ENCODE data around the gene NKAIN4. TPM values are rescaled to one million over a fixed set of nuclear protein-coding genes. Genes with fewer than 3 reads are reported as not detected.

The NKAIN4 gene
- total RNA-seq, 2 experiments from 2014 or later, result not detected

DNA sequence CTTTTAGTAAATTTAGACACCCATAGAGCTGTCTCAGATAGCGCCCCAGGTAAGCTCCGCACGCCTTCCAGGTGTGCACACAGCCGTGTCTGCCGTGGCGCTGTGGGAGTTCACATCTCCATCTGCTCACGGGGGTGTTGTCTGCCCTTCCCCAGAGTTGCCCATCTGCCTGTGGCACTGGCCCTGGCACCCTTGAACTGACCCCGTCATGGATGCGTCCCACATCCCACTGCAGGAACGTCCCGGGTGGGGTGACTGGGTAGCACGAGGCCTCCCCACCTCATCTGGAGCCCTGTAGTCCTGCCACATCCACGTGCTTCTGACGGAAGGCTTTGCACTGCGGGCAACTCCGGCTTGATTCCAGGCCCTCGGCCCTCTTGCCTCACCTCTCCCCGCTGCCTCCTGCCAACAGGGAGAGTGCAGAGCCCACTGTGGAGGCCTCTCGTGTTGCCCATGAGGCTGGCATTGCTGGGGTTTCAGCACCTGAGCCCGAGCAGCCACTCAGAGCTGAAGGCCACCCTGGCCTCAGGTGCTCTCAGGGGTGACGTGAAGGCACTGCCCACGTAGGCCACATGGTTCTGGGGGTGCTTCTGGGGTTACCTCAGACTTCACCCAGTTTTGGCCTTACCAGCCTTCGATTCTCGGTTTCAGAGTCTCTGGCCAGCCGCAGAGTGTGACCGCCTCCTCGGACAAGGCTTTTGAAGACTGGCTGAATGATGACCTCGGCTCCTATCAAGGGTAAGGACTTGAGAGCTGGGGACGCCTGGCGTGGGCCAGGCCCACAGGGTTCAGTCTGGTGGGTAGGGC is 23.4 kb upstream of the NKAIN4 start:
- CTCF ChIA-PET, result no interaction called here
- Mint-ChIP-seq H3K9me3 (no peaks in the 10 kb centered on the region), H3K27me3 (ENCODE audit: low read depth) (no peaks in the 10 kb centered on the region), H3K4me1 (ENCODE audit: low read depth) (peaks cover 21% of the 10 kb centered on the region), H3K36me3 (ENCODE audit: low read depth) (peaks cover 3% of the 10 kb centered on the region), H3K27ac (no peak overlapping the region), H3K4me3 (no peak overlapping the region)
- no peak for DNase-seq
- intact Hi-C loops (cut with micrococcal nuclease), result no loop called here

DNA sequence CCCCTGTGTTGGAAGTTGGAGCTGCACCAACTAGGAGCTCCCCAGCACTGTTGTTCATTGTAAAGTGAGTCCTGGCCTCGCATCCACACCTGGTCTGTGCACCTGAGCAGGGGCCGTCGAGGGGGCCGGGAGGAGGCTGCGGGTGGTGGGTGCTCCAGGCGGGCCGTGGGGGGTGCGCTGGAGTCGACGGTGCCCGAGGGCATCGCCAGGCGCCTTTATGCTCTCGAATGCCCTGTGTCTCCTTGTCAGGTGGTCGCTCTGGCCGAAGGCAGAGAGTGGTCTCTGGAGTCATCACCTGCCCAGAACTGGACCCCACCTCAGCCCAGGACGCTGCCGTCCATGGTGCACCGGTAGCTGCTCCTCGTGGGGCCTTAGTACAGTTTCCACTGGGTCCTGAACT is 22.7 kb upstream of the NKAIN4 start:
- CTCF ChIA-PET, result interaction anchor here (0.7 kb wide), 1 partner anchor 378 kb away, joined by 3 read pairs; no protein-coding TSS in a partner anchor
- no peaks in the 10 kb centered on the region for H3K9me3 Mint-ChIP-seq
- H3K4me3 Mint-ChIP-seq, result no peak overlapping the region
- no peak for DNase-seq
- H3K36me3 Mint-ChIP-seq (ENCODE audit: low read depth), result peaks cover 3% of the 10 kb centered on the region
- intact Hi-C loops (cut with micrococcal nuclease), result no loop called here
- no peaks in the 10 kb centered on the region for H3K27me3 Mint-ChIP-seq (ENCODE audit: low read depth)
- H3K4me1 Mint-ChIP-seq (ENCODE audit: low read depth), result peaks cover 21% of the 10 kb centered on the region
- no peak overlapping the region for H3K27ac Mint-ChIP-seq

DNA sequence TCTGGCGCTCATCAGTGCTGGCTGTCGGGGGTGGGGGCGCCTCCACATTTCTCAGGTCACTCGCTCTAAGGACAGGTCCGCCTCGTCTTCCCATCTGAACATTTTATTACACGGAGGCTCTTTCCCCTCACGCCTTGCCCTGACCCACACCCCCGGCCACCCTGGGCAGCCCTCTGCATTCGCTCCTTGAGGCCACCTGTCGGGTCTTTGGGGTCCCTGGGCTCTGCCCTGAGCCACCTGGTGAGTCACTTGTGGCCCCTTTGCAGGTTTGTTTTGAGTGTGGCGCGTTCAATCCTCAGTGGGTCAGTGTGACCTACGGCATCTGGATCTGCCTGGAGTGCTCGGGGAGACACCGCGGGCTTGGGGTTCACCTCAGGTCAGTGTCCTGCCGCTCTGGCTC is 21.6 kb upstream of the NKAIN4 start:
- H3K9me3 Mint-ChIP-seq, result no peaks in the 10 kb centered on the region
- no peak overlapping the region for H3K4me3 Mint-ChIP-seq
- no peaks in the 10 kb centered on the region for H3K27me3 Mint-ChIP-seq (ENCODE audit: low read depth)
- peaks cover 3% of the 10 kb centered on the region for H3K36me3 Mint-ChIP-seq (ENCODE audit: low read depth)
- peaks cover 26% of the 10 kb centered on the region for H3K4me1 Mint-ChIP-seq (ENCODE audit: low read depth)
- CTCF ChIA-PET, result no interaction called here
- no peak for DNase-seq
- intact Hi-C loops (cut with micrococcal nuclease), result no loop called here
- no peak overlapping the region for H3K27ac Mint-ChIP-seq

DNA sequence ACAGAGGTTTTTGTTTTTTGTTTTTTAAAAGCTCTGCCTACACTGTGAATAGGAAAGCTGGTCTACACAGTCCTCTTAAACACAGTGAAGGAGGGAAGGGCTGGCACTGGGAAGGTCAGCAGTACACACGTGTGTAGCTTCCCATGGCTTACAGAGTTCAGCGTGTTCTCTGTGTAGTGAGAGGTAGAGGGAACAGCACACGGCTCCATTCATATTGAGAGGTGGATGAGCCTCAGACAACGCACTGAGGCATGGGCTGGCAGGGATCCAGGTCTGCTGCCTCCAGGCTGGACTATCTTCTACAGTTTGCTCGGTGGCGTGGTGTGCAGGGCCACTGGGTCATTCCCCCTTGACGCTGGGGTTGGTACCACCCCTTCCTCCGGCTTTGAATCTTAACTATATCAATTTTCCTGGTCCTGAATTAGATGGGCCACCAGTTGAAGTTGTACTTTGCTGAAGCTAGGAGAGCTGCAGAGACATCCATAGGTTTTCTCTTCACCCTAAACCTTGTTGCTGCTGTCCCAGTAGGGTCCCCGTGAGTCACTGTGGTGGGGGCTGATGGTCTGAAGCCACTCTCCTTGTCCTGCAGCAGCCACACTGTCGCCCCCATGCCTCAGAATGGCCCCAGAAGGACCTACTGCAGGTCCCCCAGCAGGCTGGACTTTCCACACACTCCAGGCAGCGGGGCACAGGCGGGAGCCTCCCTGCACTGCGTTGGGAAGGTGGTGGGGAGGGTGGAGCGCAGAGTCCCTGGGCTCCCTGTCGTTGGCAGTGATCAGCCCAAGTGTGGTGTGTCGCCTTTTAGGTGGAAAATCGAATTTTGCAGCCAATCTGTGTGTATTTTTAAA is 20.3 kb upstream of the NKAIN4 start:
- Mint-ChIP-seq H3K36me3 (ENCODE audit: low read depth) (peaks cover 3% of the 10 kb centered on the region), H3K9me3 (no peaks in the 10 kb centered on the region), H3K27me3 (ENCODE audit: low read depth) (no peaks in the 10 kb centered on the region), H3K4me3 (peak overlapping the region; percentile 43), H3K4me1 (ENCODE audit: low read depth) (peaks cover 26% of the 10 kb centered on the region), H3K27ac (no peak overlapping the region)
- DNase-seq, result no peak
- intact Hi-C loops (cut with micrococcal nuclease), result no loop called here
- CTCF ChIA-PET, result interaction anchor here (4.0 kb wide), 1 partner anchor 51 kb away, joined by 16 read pairs; no protein-coding TSS in a partner anchor

DNA sequence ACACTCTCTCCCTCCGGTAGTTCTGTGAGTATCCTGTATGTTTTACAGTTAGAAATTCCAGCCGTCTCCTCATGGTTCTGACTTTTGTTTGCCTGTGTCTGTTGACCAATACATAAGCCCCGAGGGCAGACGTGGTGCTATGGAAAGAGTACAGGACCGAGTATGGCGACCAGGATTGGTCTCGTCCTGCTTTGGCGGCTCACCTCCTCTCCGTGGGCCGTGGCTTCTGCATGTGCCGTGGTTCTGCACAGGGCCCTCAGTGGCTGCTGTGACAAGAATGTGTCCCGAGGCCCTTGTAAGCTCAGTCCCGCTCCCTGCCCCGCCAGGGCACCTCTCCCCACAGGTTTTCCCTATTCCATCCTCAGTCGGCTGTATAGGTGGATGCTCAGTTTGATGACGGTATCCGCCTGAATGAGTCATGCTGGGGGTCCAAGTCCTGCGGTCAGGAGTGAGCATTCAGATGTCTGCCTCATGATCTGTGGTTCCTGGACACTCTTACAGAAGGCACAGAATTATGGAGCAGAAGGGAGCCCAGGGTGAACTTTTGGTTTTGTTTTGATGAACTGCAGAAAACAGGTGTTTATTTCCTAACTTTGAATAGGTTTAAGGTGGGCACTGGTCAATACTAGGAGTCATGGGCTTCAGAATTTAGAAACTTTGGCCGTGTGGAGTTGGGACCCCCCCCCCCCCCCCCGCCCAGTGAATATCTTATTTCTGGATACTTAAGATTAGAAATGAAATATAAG is 19.5 kb upstream of the NKAIN4 start:
- Mint-ChIP-seq H3K9me3 (no peaks in the 10 kb centered on the region), H3K4me1 (ENCODE audit: low read depth) (peaks cover 26% of the 10 kb centered on the region), H3K36me3 (ENCODE audit: low read depth) (peaks cover 3% of the 10 kb centered on the region), H3K27ac (peak overlapping the region; percentile 78), H3K4me3 (peak overlapping the region; percentile 86), H3K27me3 (ENCODE audit: low read depth) (no peaks in the 10 kb centered on the region)
- intact Hi-C loops (cut with micrococcal nuclease), result no loop called here
- CTCF ChIA-PET, result interaction anchor here (1.1 to 4.0 kb wide), 2 partner anchors 41 to 50 kb away, joined by 3 to 16 read pairs; no protein-coding TSS in a partner anchor
- DNase-seq, result no peak

DNA sequence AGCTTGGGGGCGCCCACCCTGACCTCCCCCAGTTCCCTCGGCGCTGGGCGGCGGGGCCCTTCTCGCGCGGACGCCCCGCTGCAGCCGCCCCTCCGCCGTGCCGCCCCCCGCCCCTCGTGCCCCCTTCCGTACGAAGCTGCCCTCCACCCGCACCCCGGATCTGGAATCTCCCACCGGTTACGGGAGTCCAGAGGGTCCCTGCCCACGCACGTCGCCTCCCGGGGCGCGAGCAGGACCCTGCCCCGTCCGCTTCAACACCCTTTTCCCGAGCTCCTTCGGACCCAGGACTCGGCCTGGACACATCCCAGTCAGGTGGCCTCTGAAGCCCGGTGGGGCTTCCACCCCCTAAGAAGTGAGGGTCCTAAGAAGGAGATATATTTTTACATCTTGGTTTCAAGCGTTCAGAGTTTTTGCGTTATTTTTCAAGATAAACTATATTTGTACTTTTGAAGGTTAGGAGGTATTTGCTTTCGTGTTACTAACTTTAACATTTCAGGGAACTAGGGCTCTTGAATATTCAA is 18.9 kb upstream of the NKAIN4 start:
- no peaks in the 10 kb centered on the region for H3K9me3 Mint-ChIP-seq

DNA sequence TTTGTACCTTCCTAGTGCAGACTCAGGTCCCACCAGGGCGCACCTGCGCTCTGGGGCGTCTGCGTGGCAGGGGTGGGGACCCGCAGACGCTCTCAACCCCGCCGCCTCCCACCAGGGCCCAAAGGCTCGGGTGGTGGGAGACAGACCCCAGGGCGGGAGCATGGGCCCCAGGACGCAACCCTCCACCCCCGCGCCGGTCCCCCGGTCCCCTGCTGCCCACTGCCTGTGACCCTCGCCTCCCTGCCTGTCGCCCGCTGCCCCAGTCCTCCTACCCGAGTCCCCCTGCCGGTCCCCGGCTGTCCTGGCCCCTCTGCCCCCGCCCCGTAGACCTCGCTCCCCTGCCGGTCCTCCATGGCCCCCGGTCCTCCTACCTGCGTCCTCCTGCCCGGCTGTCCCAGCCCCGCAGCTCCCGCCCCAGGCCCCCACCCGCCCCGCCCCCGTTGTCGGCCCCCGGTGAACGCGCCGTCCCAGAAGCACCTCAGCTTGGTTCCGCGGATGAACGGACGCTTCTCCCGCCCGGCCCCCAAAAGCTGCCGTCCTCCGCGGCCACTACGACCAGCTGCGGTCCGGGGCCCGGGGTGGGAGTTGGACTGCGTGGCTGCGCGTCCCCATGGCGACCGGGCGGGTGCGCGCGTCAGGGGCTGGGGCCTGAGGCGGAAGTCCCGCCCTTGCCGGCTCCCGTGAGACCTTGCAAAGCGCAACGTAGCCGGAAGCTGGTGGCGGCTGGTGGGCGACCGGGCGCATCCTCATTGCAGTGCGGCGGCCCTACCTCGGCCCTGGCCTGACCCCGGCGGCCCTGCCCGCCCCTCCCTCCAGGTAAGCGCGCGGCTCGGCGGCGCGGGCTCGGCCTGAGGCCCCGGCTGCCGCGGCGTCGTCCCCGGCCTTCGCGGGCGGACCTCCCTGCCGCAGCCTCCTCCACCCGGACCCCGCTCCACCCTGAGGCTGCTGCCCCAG is 18.1 kb upstream of the NKAIN4 start, which contains the start of gene ARFGAP1:
ARFGAP1 (plus strand) TSS at position 709 of the 954 bp plus-strand sequence. CDS start 2,768 bp downstream, outside the sequence.
- intact Hi-C loops (cut with micrococcal nuclease), result loop anchor here (1.0 kb wide), 1 partner anchor 57 kb away; no protein-coding TSS in a partner anchor
- CTCF ChIA-PET, result interaction anchor here (0.6 to 4.0 kb wide), 5 partner anchors 19 to 48 kb away, joined by 3 to 16 read pairs (median 3); no protein-coding TSS in a partner anchor
- Mint-ChIP-seq H3K4me3 (peak within 1 kb of the TSS; percentile 86), H3K36me3 (ENCODE audit: low read depth) (peaks cover 3% of the 10 kb centered on the region), H3K27ac (peak within 1 kb of the TSS; percentile 78), H3K4me1 (ENCODE audit: low read depth) (peaks cover 26% of the 10 kb centered on the region), H3K9me3 (no peaks in the 10 kb centered on the region), H3K27me3 (ENCODE audit: low read depth) (no peaks in the 10 kb centered on the region)
- DNase-seq, result peak; percentile 91

More for the DNA sequence above, 18.9 kb upstream of the NKAIN4 start:
- Mint-ChIP-seq H3K4me1 (ENCODE audit: low read depth) (peaks cover 26% of the 10 kb centered on the region), H3K4me3 (peak overlapping the region; percentile 86), H3K27me3 (ENCODE audit: low read depth) (no peaks in the 10 kb centered on the region), H3K27ac (peak overlapping the region; percentile 78), H3K36me3 (ENCODE audit: low read depth) (peaks cover 3% of the 10 kb centered on the region)
- intact Hi-C loops (cut with micrococcal nuclease), result no loop called here
- DNase-seq, result no peak
- CTCF ChIA-PET, result interaction anchor here (0.6 to 4.0 kb wide), 4 partner anchors 18 to 49 kb away, joined by 3 to 16 read pairs (median 3); no protein-coding TSS in a partner anchor

DNA sequence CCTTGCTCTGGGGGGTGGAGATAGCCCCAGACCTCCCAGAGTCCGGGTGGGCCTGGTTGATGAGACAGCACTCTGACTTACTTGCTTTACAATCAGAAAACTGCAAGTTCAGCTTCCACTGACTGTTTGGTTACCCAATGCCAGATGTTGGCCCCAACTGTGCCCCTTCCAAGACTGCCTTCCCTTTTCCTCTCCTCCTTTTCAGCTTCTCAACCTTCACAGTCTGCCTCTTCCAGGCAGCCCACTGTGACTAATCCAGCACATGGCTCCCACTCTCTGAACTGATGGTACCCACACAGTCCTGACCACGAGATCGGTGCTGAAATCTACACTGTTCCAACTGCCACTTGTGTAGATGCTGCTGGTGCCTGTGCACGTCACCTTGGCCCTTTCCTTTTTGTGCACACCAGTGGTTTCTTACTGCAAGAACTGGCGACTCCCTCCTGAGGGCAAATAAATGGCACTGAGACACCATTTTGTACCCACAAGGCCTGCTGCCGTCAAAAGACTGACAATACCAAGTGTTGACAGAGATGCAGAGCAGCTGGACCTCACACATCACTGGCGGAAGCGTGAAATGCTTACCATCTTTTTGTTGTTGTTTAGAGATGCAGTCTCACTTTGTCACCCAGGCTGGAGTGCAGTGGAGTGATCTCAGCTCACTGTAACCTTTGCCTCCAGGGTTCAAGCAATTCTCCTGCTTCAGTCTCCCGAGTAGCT is 16.5 kb upstream of the NKAIN4 start:
- CTCF ChIA-PET, result interaction anchor here (1.0 to 1.4 kb wide), 2 partner anchors 18 to 48 kb away, joined by 3 read pairs; no protein-coding TSS in a partner anchor

DNA sequence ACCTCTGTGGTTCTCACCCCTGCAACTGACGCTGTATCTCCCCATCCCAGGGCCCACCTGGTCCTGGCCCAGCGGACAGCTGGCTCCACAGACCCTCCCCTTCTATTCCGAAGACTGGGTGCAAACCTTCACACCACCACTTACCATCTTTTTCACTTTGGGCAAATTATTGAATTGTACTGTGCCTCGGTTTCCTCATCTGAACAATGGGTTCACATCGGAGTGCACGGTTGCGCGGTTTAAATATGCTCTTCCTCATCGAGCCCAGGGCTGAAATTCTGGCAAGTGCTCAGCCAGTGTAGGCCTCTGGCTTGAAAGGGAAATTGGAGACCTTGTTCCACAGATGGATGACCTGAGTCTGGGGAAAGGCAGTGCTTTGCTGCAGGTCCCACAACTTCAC is 15.5 kb upstream of the NKAIN4 start:
- intact Hi-C loops (cut with micrococcal nuclease), result no loop called here
- CTCF ChIA-PET, result interaction anchor here (1.0 to 1.4 kb wide), 2 partner anchors 17 to 47 kb away, joined by 3 read pairs; no protein-coding TSS in a partner anchor
- H3K4me3 Mint-ChIP-seq, result no peak overlapping the region

More for the DNA sequence above, 16.5 kb upstream of the NKAIN4 start:
- H3K27ac Mint-ChIP-seq, result no peak overlapping the region
- H3K36me3 Mint-ChIP-seq (ENCODE audit: low read depth), result no peaks in the 10 kb centered on the region
- H3K4me3 Mint-ChIP-seq, result peak overlapping the region; percentile 79
- H3K9me3 Mint-ChIP-seq, result no peaks in the 10 kb centered on the region
- intact Hi-C loops (cut with micrococcal nuclease), result no loop called here
- no peaks in the 10 kb centered on the region for H3K27me3 Mint-ChIP-seq (ENCODE audit: low read depth)
- peaks cover 26% of the 10 kb centered on the region for H3K4me1 Mint-ChIP-seq (ENCODE audit: low read depth)
- DNase-seq, result no peak

DNA sequence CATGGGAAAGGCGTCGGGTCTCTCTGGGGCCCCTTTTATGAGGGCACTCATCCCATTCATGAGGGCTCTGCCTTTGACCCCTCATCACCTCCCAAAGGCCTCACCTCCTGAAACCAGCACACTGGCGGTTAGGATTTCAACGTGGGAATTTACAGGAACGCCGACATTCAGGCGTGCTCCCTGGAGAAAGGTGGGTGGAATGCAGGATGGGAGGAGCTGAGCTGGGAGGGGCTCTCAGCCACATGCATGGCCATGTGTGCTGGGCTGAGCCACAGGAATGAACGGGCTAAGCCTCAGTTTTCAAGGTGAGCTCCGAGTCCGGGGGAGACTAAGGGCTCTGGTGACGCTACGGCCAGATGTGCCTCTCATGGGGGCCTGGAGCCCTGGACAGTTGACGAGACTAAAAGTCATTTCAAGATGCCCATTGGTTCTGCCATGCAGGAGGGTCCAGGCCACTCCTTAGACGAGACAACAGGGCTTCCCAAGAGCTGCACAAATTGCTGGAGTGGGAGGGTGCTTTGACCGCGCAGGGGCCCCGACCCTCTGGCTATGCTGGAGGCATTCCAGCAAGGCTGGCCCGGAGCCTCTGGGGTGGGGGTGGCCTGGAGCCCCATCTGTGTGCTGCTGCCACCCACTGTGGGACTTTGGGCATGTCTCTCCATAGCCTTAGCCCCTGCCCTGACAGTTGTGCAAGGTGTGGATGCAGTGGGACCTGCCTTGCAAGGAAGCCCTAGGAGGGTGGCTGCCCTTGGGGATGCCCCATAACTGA is 14.6 kb upstream of the NKAIN4 start:
- Mint-ChIP-seq H3K27me3 (ENCODE audit: low read depth) (peaks cover 3% of the 10 kb centered on the region), H3K36me3 (ENCODE audit: low read depth) (no peaks in the 10 kb centered on the region), H3K4me3 (no peak overlapping the region), H3K4me1 (ENCODE audit: low read depth) (peaks cover 11% of the 10 kb centered on the region), H3K9me3 (no peaks in the 10 kb centered on the region), H3K27ac (no peak overlapping the region)
- CTCF ChIA-PET, result no interaction called here
- intact Hi-C loops (cut with micrococcal nuclease), result no loop called here
- DNase-seq, result no peak

More for the DNA sequence above, 15.5 kb upstream of the NKAIN4 start:
- no peaks in the 10 kb centered on the region for H3K9me3 Mint-ChIP-seq
- H3K4me1 Mint-ChIP-seq (ENCODE audit: low read depth), result peaks cover 18% of the 10 kb centered on the region
- DNase-seq, result no peak
- H3K36me3 Mint-ChIP-seq (ENCODE audit: low read depth), result no peaks in the 10 kb centered on the region
- H3K27me3 Mint-ChIP-seq (ENCODE audit: low read depth), result peaks cover under 1% of the 10 kb centered on the region
- no peak overlapping the region for H3K27ac Mint-ChIP-seq
